Fibroblast of skin of back (primary cell): ENCODE measurements around the gene C2orf69. TPM values are rescaled to one million over a fixed set of nuclear protein-coding genes. Genes with fewer than 3 reads are reported as not detected.
A peak's percentile ranks its signal among the peaks of the same experiment; 100 is the strongest.
"Not testable (repeated sequence)": the region's sequence is repeated elsewhere in the genome, so short reads cannot be mapped to it uniquely, and the experiment has no call there.

Source experiments
- DNase-seq: peaks from one replicate; pipeline ENCODE4 v3.0.0-alpha.2; 2013
- polyA plus RNA-seq, 2 experiments: library from polyadenylated mRNA; unstranded; fragments of 120-200 nt; gene quantifications; one replicate each; pipeline ENCODE4 v1.2.1, GENCODE V29; 2013; ENCODE audit not compliant: insufficient read length in 2 of 2

The C2orf69 gene
- polyA plus RNA-seq (2013, experiment 1 of 2; ENCODE audit: insufficient read length): 13.7 TPM
- 9.3 TPM for polyA plus RNA-seq (2013, experiment 2 of 2; ENCODE audit: insufficient read length)

GRCh38 chr2:199911052-199911876 is at the start of gene C2orf69:
C2orf69 (plus strand) TSS chr2:199911293; CDS start chr2:199911439, 146 bp downstream.
- DNase-seq: peak; percentile 97

DNA sequence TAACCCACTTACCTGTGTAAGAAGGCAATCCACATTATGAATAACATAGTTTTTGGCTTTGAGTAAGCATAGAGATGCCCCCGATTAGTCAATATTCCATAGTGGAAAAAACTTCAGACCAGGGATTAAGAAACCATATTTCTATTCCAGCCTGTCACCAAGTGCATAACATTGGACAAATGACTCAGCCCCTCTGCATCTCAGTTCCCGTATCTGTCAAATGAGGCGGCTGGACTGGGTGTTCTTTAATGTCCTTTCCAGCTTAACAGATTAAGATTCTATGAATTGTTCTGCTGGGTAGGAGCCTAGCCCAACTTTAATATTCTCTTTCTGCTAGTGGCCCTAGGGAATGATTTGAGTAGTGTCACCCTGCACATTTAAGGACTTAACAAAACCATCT is 48.3 kb upstream of the C2orf69 start:
- DNase-seq: peak; percentile 36

GRCh38 chr2:199865905-199866304 is 45.2 kb upstream of the C2orf69 start:
- DNase-seq: no peak

DNA sequence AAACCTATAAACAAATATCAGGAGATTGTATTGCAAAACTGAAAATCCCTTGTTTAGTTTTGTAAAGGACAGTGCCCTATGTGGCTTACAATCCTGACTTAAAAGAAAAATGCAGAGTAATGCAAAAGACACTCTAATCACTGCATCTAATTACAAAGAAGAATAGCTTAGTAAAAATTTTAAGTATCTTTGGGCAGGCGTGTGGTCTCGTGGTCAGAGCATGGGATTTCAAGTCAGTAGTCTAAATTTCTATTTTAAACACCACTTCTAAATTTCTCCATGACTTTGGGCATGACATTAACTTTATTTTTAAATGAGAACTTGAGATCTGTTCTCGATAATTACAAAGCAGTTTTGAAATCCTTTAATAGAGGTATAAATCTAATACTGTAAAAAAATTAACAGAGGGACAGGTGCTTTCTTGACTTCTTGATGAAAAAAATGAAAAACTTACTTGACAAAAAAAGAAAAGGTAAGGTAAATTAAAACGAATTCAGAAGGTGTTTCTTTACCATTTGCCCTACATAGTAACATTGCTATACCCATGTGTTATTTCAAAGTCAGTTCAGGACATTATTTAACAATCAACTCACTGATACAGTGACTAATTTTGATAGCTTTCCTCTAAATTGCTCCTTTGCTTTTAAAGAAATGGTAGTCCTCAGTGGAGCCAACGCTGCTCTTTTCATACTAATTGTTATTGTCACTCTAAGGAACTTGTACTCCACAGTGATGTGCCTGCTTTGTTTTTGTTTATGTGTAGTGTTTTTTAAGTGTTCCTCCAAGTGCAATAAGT is 42.5 kb upstream of the C2orf69 start:
- DNase-seq: no peak

DNA sequence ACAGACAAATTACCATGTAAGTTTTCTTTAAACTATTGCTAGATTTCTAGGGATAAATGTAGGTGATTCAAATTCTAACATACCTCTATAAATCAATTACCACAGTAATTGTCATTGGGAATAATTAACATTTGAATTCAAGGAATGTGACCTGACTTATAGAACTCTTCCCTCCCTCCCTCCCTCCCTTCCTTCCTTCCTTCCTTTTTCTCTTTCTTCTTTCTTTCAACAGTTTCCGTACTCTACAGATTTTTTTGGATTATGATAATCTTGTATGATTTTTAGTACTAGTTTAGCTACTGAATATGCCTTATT is 41.9 kb upstream of the C2orf69 start:
- DNase-seq: no peak

GRCh38 chr2:199869653-199870052 is 41.4 kb upstream of the C2orf69 start:
- no peak for DNase-seq

DNA sequence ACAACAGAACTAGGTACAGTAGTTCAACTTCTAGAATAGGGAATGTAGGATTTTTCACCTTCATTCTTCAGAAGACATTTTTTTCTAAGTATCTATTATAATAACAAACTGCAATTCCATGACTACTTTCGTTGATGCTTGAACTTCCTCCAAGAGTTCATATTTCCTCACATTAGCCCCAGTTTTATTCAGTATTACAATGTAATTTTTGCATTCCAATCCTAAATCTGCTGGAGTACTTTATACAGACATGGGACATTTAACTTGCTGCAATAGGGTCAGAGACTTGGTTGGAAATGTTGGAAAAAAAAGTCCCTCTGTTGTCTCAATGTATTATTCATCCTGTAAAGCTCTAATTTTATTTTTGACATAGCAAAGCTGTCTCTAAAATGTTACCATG is 40.5 kb upstream of the C2orf69 start:
- peak; percentile 24 for DNase-seq

DNA sequence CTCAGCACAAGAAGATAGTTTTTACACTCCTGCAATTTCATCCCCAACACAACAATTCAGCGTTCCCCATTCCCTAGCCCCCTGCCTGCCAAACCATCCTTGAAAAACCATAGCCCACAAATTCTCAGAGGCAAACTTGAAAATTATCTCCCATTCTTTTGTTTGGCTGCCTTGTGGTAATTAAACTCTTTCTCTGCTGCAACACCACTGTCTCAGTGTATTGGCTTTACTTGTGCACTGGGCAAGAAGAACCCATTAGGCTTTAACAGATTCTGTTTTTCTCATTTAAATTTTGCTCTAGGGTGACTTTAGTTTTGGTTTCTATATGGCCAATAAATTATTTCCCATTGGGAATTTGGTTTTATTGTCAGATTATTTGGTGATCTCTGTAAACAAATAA is 36.9 kb upstream of the C2orf69 start:
- DNase-seq: no peak

DNA sequence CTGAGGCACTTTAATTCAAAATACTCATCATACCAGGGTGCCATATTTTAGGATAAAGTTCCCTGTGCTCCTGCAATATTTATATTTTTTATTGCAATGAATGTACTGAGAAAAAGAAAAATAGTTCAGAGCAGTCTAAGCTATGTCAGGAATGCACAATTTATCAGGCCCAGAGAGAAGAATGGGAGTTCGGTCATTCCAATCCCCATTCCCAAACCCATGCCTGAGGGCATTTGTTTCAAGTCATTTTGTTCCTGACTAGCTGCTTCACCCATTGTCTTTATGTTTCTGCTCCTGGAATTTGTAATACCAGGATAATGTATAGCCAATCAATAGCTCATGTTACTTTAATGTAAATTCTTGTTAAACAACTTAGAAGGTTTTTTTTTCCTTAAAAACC is 35.7 kb upstream of the C2orf69 start:
- DNase-seq: peak; percentile 71

GRCh38 chr2:199882667-199883066 is 28.4 kb upstream of the C2orf69 start:
- no peak for DNase-seq

DNA sequence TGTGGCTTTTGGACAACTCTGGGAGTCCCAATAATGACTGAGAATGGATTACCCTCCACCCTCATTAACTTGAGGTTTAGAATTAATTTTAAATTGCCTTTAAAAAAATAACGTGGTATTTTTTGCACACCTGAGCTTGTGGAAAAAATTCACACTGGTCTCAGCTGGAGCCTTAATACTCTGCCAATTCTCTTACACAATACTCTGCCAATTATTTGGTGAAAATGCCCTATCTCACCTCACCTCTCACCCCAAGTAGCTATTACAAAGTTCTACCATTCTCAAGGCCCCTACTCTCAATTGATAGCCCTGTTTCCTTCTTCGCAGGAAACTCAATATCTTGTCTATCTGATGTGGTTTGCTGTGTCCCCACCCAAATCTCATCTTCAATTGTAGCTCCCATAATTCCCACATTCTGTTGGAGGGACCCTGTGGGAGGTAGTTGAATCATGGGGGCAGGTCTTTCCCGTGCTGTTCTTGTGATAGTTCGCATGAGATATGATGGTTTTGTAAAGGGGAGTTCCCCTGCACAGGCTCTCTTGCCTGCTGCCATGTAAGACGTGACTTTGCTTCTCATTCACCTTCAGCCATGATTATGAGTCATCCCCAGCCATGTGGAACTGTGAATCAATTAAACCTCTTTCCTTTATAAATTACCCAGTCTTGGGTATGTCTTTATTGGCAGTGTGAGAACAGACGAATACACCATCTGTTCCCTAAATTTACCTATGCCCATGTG is 27.4 kb upstream of the C2orf69 start:
- no peak for DNase-seq

GRCh38 chr2:199895406-199895805 is 15.7 kb upstream of the C2orf69 start:
- peak; percentile 2 for DNase-seq

GRCh38 chr2:199896617-199897016 is 14.5 kb upstream of the C2orf69 start:
- DNase-seq: no peak

GRCh38 chr2:199901942-199902341 is 9.2 kb upstream of the C2orf69 start:
- DNase-seq: no peak

DNA sequence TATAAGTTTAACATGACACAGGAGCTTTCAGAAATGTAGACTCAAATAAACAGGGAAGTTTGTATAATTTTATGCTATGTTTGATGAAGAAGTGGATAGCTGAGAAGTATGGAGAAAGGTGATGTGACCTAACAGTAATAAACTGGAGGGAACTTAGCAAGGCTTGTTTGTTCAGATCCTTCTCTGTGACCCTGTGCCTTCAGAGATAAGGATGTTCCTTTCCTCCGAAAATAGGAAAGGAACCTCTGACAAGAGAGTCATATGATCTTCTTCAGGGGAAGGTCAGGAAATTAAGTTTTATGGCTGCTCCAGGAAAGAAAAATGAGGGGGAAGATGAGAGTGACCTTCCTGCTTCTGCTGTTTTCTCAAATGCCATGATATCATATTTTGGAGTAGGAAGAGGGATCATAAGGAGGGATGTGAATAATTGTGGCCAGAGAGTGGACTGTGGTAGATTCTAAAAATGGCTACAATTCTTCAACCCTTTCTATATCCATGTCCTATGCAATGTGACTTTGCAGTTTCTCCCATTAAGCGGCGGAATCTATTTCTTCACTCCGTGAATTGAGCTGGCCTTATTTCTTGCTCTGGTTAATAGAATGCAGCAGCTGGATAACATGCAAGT is 8.5 kb upstream of the C2orf69 start:
- DNase-seq: no peak

- DNase-seq: no peak
These were observed 8.0 kb upstream of the C2orf69 start for GRCh38 chr2:199903111-199903510.

DNA sequence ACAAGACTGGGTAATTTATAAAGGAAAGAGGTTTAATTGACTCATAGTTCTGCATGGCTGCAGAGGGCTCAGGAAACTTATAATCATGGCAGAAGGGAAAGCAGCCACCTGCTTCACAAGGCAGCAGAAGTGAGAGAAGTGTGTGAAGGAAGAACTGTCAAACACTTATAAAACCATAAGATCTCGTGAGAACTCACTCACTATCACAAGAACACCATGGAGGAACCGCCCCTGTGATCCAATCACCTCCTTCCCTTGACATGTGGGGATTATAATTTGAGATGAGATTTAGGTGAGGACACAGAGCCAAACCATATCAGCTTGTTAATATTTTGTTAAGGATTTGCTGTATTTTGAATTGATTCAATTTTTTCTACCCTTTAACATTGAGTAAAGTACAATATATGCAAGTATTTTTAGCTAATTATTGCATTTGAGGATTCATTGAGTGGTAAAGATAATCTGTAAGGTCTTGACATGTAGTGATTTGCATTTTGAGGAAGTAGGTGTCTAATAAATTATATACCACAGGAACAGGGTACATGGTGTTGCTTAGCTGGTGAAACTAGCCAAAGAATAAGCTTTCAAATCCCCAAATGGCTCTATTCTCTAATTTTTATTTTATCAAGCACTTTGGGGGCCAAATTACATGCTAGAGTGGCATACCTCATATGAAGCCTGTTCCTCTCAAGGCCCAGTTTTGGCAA is 3.9 kb upstream of the C2orf69 start:
- no peak for DNase-seq

DNA sequence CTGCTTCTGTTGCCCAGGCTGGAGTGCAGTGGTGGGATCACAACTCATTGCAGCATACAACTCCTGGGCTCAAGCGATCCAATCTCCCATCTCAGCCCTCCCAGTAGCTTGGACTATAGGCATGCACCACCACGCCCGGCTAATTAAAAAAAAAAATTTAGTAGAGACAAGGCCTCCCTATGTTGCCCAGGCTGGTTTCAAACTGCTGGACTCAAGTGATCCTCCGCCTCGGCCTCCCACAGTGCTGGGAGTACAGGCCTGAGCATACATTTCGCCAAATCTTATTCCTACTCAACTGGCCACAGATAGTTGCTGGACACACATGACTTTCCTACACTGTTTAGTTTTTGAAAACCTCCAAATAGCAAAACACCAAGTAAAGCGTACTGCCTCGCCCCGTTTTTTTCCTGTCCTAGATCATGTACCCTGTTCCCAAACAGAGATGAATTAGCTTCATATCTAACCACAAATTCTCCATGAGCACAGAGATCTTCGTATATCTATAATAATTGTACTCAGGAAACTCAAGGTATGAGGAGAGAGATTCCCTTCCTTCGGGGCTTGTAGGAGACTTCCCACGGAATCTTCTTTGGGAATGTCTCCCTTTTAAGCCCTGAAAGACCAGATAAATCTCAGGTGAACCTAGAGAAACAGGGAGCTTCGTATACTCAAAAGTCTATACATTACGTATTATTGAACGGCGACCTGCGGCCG is 598 bp upstream of the C2orf69 start:
- peak; percentile 2 for DNase-seq

- DNase-seq: no peak
These were observed 726 bp downstream of the C2orf69 start for GRCh38 chr2:199911877-199912161.

DNA sequence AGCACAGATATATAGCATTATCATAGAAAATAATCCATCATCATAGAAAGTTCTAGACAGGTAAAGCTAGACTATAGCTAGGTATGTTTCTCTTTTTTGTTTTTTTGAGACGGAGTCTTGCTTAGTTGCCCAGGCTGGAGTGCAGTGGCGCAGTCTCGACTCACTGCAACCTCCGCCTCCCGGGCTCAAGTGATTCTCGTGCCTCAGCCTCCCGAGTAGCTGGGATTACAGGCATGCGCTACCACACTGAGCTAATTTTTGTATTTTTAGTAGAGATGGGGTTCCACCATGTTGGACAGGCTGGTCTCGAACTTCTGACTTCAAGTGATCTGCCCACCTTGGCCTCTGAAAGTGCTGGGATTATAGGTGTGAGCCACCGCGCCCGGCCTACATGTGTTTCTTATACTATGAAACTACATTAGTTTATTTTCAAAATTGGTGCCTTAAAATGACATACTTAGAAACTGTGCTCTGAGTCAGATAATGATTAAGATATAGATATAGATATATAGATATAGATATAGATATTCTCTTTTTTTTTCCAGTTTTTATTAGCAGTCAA is 1.5 kb downstream of the C2orf69 start:
- not testable (repeated sequence) for DNase-seq

DNA sequence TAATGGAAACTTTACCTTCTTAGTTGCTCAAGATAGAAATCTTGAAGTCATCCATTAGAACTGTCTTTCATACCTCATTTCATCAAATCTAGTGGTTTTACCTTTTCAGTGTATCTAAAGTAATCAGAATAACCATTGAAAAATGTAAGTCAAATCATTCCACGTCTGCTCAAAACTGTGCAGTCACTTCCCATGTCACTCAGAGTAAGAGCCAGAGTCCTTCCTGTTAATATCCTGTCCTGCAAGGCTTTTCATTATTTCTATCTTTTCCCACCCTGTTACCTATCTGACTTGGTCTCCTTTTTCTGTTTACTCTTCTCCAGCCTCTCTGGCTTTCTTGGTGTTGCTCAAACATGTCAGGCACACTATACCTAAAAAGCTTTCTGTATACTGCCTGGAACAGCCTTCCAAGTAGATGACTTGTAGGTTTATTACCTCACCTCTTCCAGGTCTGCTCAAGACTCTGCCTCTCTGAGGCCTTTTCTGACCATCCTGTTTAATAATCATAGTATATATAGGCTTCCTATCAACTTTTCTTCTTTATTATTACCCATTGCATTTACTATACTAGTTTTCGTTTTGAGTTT is 3.4 kb downstream of the C2orf69 start:
- DNase-seq: no peak
